T-helper 2 cell treated with Interferon-gamma antibody and Interleukin-4, amounts not matched to agents 5 μg/mL and 100 μg/mL, for 36 hours (primary cell): ENCODE data around the gene ATP2C2.

ENCODE experiments used
- DNase-seq: peaks from one replicate; pipeline ENCODE4 v3.0.0; 2021; ENCODE audit warnings: low spot score
- H3K27ac Mint-ChIP-seq: one replicate; pipeline ENCODE4 v1.8.0; 2021; ENCODE audit warnings: mild to moderate bottlenecking, mixed read lengths
- H3K27me3 Mint-ChIP-seq: one replicate; pipeline ENCODE4 v1.8.0; 2021; ENCODE audit warnings: low read depth, mixed read lengths
- H3K36me3 Mint-ChIP-seq: one replicate; pipeline ENCODE4 v1.8.0; 2021; ENCODE audit warnings: low read depth, mixed read lengths
- H3K4me1 Mint-ChIP-seq: one replicate; pipeline ENCODE4 v1.8.0; 2021; ENCODE audit warnings: low read depth, mixed read lengths
- H3K4me3 Mint-ChIP-seq: one replicate; pipeline ENCODE4 v1.8.0; 2022; ENCODE audit warnings: mild to moderate bottlenecking, moderate library complexity, mixed read lengths
- H3K9me3 Mint-ChIP-seq: one replicate; pipeline ENCODE4 v1.8.0; 2021; ENCODE audit warnings: mixed read lengths

ATP2C2 gene

DNA sequence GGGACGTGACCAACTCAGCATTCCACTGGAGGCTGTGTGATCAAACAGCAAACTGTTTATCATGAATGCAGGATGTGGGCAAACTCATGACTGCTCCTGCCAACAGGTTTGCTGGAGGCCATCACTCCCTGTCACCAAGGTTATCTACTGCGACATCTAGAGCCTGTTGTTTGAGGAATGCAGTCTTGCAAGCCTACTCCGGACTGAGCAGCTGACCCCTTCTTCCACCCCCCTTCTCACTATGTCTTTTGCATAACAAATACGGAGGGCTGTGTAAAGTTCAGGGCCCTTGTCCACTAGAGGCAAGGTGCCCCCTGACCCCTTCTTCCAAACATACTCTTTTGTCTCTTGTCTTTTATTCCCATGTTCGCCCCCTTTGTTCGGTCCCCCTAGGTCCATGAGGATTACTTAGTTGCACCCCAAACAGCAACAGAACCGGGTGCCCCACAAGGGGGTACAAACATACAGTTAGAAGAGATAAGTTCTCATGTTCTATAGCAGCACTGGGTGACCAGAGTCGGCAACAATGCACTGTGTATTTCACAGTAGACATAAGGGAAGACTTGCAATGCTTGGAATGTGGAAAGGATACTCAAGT is 107.4 kb downstream of the ATP2C2 start:
- no peak overlapping the region for H3K4me3 Mint-ChIP-seq
- no peak for DNase-seq
- peak overlapping the region; percentile 42 for H3K27ac Mint-ChIP-seq
- peaks cover 16% of the 10 kb centered on the region for H3K4me1 Mint-ChIP-seq
- peaks cover 72% of the 10 kb centered on the region for H3K36me3 Mint-ChIP-seq
- H3K27me3 Mint-ChIP-seq, result no peaks in the 10 kb centered on the region
- peaks cover 32% of the 10 kb centered on the region for H3K9me3 Mint-ChIP-seq

DNA sequence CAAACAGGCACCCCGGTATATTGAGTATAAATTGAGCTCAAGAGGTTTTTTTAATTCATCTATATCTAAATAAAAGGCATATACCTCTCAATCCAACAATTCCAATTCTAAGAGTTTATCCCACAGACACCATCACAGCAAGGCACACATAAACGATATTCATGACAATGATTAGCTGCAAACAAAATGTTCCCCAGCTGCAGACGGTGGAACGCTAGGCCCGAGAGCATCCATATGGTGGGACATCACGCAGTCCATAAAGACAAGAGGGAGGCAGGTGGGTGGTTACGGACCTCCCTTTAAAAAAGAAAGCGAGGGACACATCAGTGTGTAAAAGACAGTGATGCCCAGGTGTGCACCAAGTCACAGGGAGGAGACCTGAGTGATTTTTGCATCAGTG is 108.1 kb downstream of the ATP2C2 start:
- Mint-ChIP-seq H3K4me3 (no peak overlapping the region), H3K4me1 (peaks cover 16% of the 10 kb centered on the region), H3K36me3 (peaks cover 67% of the 10 kb centered on the region), H3K27ac (no peak overlapping the region), H3K27me3 (no peaks in the 10 kb centered on the region), H3K9me3 (peaks cover 32% of the 10 kb centered on the region)
- no peak for DNase-seq

GRCh38 chr16:84477661-84478060 is 109.3 kb downstream of the ATP2C2 start:
- no peak for DNase-seq
- Mint-ChIP-seq H3K9me3 (peaks cover 23% of the 10 kb centered on the region), H3K4me1 (peaks cover 16% of the 10 kb centered on the region), H3K27me3 (no peaks in the 10 kb centered on the region), H3K27ac (no peak overlapping the region), H3K4me3 (no peak overlapping the region), H3K36me3 (peaks cover 55% of the 10 kb centered on the region)

GRCh38 chr16:84478172-84478947 is 110.0 kb downstream of the ATP2C2 start:
- no peak for DNase-seq
- Mint-ChIP-seq H3K27me3 (no peaks in the 10 kb centered on the region), H3K4me3 (no peak overlapping the region), H3K36me3 (peaks cover 51% of the 10 kb centered on the region), H3K4me1 (peaks cover 16% of the 10 kb centered on the region), H3K27ac (no peak overlapping the region), H3K9me3 (peaks cover 16% of the 10 kb centered on the region)

DNA sequence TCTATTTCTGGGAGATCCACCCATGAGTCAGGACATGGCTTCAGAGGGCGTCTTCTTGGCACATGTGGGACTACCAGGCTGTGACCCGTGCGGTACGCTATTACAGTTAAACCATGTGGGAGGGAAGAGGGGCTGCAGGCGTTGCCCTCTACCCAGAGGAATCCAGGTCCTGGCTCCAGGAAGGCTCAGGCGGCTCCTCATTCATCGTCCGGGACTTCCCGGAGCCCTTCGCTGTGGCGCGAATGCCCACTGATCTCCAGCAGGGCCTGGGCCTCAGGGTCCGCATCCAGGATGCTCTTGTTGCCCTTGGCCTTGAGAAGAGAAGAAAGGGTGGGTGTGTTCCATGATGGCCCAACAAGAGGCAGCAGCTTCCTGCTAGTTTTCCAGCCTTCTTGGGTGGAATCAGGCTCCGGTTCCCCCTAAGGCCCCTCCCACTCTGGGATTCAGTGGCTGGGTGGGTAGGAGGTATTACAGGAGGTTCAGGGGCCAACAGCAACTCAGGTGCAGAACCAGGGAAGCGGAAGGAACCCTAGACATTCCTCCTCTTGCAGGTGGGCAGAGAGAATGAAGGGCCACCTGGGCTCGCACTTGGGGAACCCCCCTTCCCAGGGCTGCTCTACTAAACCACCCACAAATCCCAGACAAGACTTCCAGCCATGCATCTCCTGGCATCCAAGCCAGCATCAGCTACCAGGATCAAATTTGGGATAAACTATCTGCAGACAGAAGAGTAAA is 111.5 kb downstream of the ATP2C2 start:
- H3K36me3 Mint-ChIP-seq, result peaks cover 45% of the 10 kb centered on the region
- DNase-seq, result no peak
- peaks cover 4% of the 10 kb centered on the region for H3K9me3 Mint-ChIP-seq
- H3K27me3 Mint-ChIP-seq, result no peaks in the 10 kb centered on the region
- H3K4me3 Mint-ChIP-seq, result no peak overlapping the region
- H3K4me1 Mint-ChIP-seq, result peaks cover 13% of the 10 kb centered on the region
- H3K27ac Mint-ChIP-seq, result no peak overlapping the region

DNA sequence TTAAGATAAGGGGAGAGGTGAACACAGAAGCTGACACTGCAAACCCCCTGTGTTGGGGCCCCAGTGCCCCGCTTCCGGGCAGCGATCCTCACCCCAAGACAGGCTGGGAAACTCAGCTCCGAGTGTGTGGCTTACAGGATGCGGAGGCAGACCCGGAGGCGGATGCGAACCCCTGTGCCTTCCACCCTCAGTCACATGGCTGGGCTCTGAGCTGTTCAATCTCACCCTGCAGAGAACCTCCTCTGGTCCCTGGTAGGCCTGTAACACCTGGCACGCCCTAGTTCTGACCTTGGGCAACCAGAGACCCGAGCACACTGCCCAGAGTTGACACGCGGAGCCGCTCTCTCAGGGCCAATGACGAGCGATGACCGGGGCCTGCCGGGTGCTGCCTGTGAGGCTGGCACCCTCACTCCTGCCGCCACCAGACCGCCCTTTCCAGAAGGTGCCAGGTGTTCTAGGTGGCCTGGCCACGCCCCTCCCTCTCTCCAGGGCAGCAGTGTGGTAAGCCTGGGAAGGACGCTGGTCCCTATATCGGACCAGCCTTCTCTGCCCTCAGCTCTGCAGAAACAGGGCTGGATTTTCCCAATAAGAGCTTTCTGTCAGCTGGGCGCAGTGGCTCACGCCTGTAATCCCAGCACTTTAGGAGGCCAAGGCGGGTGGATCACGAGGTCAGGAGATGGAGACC is 112.9 kb downstream of the ATP2C2 start:
- Mint-ChIP-seq H3K4me3 (no peak overlapping the region), H3K4me1 (peaks cover 4% of the 10 kb centered on the region), H3K27me3 (no peaks in the 10 kb centered on the region), H3K9me3 (no peaks in the 10 kb centered on the region), H3K36me3 (peaks cover 38% of the 10 kb centered on the region), H3K27ac (no peak overlapping the region)
- DNase-seq, result no peak

- Mint-ChIP-seq H3K4me3 (no peak overlapping the region), H3K27ac (no peak overlapping the region), H3K9me3 (no peaks in the 10 kb centered on the region), H3K4me1 (no peaks in the 10 kb centered on the region), H3K27me3 (no peaks in the 10 kb centered on the region), H3K36me3 (peaks cover 34% of the 10 kb centered on the region)
- no peak for DNase-seq
These were observed 113.9 kb downstream of the ATP2C2 start for GRCh38 chr16:84482001-84482891.

DNA sequence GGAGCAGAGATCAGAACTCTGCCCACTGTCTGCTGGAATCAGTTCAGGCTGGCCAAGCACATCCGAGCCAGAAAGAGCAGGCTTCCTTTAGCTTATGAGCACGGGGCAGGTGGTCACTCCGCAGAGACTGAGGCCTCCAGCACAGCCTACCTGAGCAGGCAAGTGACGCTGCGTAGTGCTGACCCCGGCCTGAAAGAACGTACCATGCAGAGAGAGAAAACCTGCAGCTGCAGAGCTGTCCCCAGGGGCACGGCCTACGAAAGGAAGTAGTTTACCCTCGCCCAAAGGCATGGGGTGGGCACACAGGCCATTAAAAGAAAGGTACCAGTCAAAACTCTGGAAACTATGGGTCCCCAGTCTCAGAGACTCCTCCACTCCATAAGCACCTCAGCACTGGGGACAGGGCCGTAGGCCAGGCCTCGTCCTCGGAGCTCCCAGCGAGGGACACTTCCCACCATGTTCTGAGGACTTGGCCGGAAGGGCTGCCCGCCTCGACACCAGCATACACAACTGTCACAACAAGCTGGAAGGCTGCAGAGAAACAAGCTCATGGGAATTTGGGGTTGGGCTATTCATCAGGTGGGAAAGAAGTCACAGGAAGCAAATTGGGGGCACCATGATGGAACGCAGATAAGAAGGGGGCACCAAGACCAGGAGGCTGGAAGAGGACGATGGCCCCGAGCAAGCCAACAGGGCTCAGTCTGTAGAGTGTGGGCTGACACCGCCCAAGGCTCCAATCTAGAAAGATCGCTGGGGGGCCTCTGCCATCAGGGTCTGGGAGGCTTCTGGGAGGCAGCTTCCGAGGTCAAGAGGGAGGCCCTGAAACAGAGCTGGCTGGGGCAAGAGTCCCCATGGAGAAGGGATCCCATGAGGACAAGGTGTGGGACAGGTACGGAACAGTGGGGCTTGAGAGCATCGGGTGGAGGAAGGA is 114.9 kb downstream of the ATP2C2 start:
- no peaks in the 10 kb centered on the region for H3K4me1 Mint-ChIP-seq
- DNase-seq, result no peak
- H3K27me3 Mint-ChIP-seq, result no peaks in the 10 kb centered on the region
- H3K9me3 Mint-ChIP-seq, result no peaks in the 10 kb centered on the region
- H3K4me3 Mint-ChIP-seq, result no peak overlapping the region
- peaks cover 32% of the 10 kb centered on the region for H3K36me3 Mint-ChIP-seq
- H3K27ac Mint-ChIP-seq, result no peak overlapping the region

GRCh38 chr16:84483882-84484565 is 115.7 kb downstream of the ATP2C2 start:
- Mint-ChIP-seq H3K27me3 (no peaks in the 10 kb centered on the region), H3K36me3 (peaks cover 32% of the 10 kb centered on the region)

DNA sequence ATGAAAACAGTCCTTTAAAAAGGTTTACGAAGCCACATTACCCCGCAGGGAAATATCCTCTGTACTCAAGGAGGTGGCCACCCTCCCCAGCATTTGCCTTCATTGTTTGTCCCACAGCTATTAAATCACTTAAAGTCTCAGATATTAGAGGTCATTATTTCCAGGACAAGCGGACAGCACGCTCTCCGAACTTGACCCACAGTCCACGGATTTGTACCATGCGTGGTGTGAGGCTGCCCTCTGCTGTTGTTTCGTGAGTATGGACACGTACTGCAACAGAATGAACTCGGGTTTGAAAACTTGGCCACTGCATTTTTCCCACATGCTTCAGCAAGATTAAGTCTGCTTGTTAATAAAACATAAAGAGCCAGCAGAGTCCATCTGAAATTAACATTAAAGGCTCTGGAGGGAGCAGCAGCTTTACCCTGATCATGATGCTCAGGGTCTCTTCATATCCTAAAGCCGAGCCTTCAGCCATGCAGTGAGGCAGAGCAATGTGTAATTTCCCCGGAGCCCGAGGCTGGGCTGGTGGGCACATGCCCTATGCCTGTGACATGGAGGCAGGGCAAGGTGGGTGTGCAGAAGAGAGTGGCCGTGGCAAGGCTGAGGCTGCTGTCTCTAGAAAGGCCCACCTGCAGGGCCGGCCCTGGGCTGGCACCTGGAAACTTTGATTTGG is 116.4 kb downstream of the ATP2C2 start:
- Mint-ChIP-seq H3K27me3 (no peaks in the 10 kb centered on the region), H3K4me1 (no peaks in the 10 kb centered on the region), H3K27ac (no peak overlapping the region), H3K9me3 (no peaks in the 10 kb centered on the region), H3K36me3 (peaks cover 32% of the 10 kb centered on the region), H3K4me3 (no peak overlapping the region)
- DNase-seq, result no peak

More at GRCh38 chr16:84483882-84484565, 115.7 kb downstream of the ATP2C2 start:
- DNase-seq, result no peak
- Mint-ChIP-seq H3K9me3 (no peaks in the 10 kb centered on the region), H3K4me3 (no peak overlapping the region), H3K4me1 (no peaks in the 10 kb centered on the region), H3K27ac (no peak overlapping the region)

DNA sequence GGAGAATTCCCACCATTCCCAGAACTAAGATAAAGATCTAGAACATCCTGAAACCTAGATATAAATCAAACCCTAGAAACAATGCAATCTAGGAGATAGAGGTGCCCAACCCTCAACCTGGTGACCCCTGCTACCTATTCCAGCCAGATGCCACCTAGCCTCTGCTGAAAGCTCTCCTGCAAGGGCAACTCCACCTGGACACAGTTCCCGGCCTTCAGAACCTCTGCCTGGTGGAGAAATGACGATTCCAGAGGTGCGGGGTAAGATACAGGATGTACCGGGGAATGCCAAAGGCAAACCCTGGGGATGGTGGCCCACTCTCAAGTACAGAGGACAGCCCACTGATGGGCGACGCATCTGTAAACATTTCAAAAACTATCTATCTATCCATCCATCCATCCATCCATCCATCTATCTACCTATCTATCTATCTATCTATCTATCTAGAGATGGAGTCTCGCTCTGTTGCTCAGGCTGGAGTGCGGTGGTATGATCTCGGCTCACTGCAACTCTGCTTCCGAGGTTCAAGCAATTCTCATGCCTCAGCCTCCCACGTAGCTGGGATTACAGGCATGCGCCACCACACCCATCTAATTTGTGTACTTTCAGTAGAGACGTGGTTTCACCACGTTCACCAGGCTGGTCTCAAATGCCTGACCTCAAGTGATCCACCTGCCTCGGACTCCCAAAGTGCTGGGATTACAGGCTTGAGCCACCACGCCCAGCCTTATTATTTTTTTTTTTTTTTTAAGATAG is 117.1 kb downstream of the ATP2C2 start:
- Mint-ChIP-seq H3K27me3 (no peaks in the 10 kb centered on the region), H3K4me1 (peaks cover 2% of the 10 kb centered on the region), H3K9me3 (no peaks in the 10 kb centered on the region), H3K36me3 (peaks cover 37% of the 10 kb centered on the region), H3K4me3 (no peak overlapping the region), H3K27ac (no peak overlapping the region)
- no peak for DNase-seq
